Suppressor macrophage treated with lipopolysaccharide for 1 hour (primary cell): ENCODE results near the gene SSNA1.

ENCODE experiments used
- DNase-seq, 3 donors: peaks; one replicate each; pipeline ENCODE4 v3.0.0-alpha.2; 2020 to 2022

Gene SSNA1

GRCh38 chr9:137184881-137185660 lies 3.4 kb upstream of the SSNA1 start:
- no peak for DNase-seq

- DNase-seq, result no peak
Observed at GRCh38 chr9:137185921-137186320, 2.6 kb upstream of the SSNA1 start.

GRCh38 chr9:137186385-137186784 lies 2.1 kb upstream of the SSNA1 start:
- no peak for DNase-seq

- DNase-seq, result no peak
Observed at GRCh38 chr9:137187386-137187785, 1.1 kb upstream of the SSNA1 start.

GRCh38 chr9:137188086-137188489 lies 388 bp upstream of the SSNA1 start:
- no peak for DNase-seq

GRCh38 chr9:137189297-137190295 lies 1.1 kb downstream of the SSNA1 start:
- DNase-seq, result no peak

- no peak for DNase-seq
Observed at GRCh38 chr9:137190315-137190856, 1.9 kb downstream of the SSNA1 start.

- DNase-seq, result no peak
Observed at GRCh38 chr9:137191245-137191644, 2.8 kb downstream of the SSNA1 start.

GRCh38 chr9:137191691-137192447 lies 3.4 kb downstream of the SSNA1 start:
- no peak for DNase-seq

GRCh38 chr9:137192448-137192780 lies 3.9 kb downstream of the SSNA1 start:
- DNase-seq, result no peak

GRCh38 chr9:137192859-137193258 lies 4.4 kb downstream of the SSNA1 start:
- no peak for DNase-seq

- DNase-seq, result no peak
Observed at GRCh38 chr9:137193771-137194170, 5.3 kb downstream of the SSNA1 start.

- DNase-seq, result no peak
Observed at GRCh38 chr9:137194388-137194787, 5.9 kb downstream of the SSNA1 start.

- no peak for DNase-seq
Observed at GRCh38 chr9:137194909-137195308, 6.4 kb downstream of the SSNA1 start.

- DNase-seq, result no peak
Observed at GRCh38 chr9:137195525-137196220, 7.2 kb downstream of the SSNA1 start.

GRCh38 chr9:137198051-137198901 lies 9.8 kb downstream of the SSNA1 start:
- DNase-seq, result no peak

GRCh38 chr9:137198902-137199283 lies 10.4 kb downstream of the SSNA1 start:
- no peak for DNase-seq

- DNase-seq, result peak in 1 of 3 donors; percentile 9
Observed at GRCh38 chr9:137199411-137200121, 11.1 kb downstream of the SSNA1 start.

GRCh38 chr9:137200311-137201204 lies 12.1 kb downstream of the SSNA1 start, which contains the start of gene TPRN:
TPRN (minus strand) TSS chr9:137200741; CDS start chr9:137200711, 30 bp downstream.
- DNase-seq, result peak; percentile 99 to 100 (median 99)
